K562 (cell line): ENCODE results near the gene LHB. TPM values are rescaled to one million over a fixed set of nuclear protein-coding genes. Genes with fewer than 3 reads are reported as not detected.

Source experiments
- CBFB ChIP-seq: sonication (generic); formaldehyde crosslinking; IDR thresholded peaks from 2 replicates; pipeline ENCODE4 v1.4.0; 2020; ENCODE audit warnings: mild to moderate bottlenecking, missing genetic modification reagents
- DPF2 ChIP-seq: fragments of 450-650 bp; IDR thresholded peaks from 2 replicates; pipeline ENCODE4 v1.6.1; 2016
- ELF4 ChIP-seq: fragments of 450-650 bp; formaldehyde crosslinking; IDR thresholded peaks from 2 replicates; pipeline ENCODE4 v1.4.0; 2022; ENCODE audit warnings: missing genetic modification characterization
- GABPB1 ChIP-seq: sonication (generic); formaldehyde crosslinking; IDR thresholded peaks from 2 replicates; pipeline ENCODE4 v1.8.0; 2022; ENCODE audit warnings: mild to moderate bottlenecking, missing genetic modification reagents
- HDAC3 ChIP-seq: fragments of 450-650 bp; IDR thresholded peaks from 2 replicates; pipeline ENCODE4 v1.6.1; 2018; ENCODE audit warnings: borderline replicate concordance, mild to moderate bottlenecking, moderate library complexity; ENCODE audit not compliant: partially characterized antibody
- HMGN3 ChIP-seq: IDR thresholded peaks from 2 replicates; pipeline ENCODE4 v1.6.1; 2011; ENCODE audit warnings: borderline replicate concordance, low read depth, mild to moderate bottlenecking, mixed read lengths, low read length; ENCODE audit not compliant: insufficient read length; ENCODE audit errors: extremely low read depth
- KLF10 ChIP-seq: fragments of 250-450 bp; sonication (Bioruptor Pico); IDR thresholded peaks from 2 replicates; pipeline ENCODE4 v1.6.1; 2021; ENCODE audit warnings: matching md5 sums
- MAFF ChIP-seq: IDR thresholded peaks from 2 replicates; pipeline ENCODE4 v1.6.1; 2012; ENCODE audit warnings: low read length, improper control_type of control experiment
- NFIX ChIP-seq: fragments of 250-450 bp; sonication (Bioruptor Pico); IDR thresholded peaks from 2 replicates; pipeline ENCODE4 v1.4.0; 2020; ENCODE audit warnings: low read depth, mild to moderate bottlenecking, moderate library complexity
- RAD51 ChIP-seq: fragments of 450-650 bp; IDR thresholded peaks from 2 replicates; pipeline ENCODE4 v1.7.1; 2016; ENCODE audit warnings: low read depth, mild to moderate bottlenecking, borderline replicate concordance
- RCOR1 ChIP-seq, 2 experiments: IDR thresholded peaks; 2 replicates each; pipeline ENCODE4 v1.6.1; 2012; ENCODE audit warnings: low read depth in 2 of 2, low read length in 2 of 2, borderline replicate concordance in 1 of 2, improper control_type of control experiment in 1 of 2
- TFAM ChIP-seq: fragments of 250-450 bp; sonication (Bioruptor Pico); conservative IDR thresholded peaks from 2 replicates; pipeline ENCODE4 v1.5.0; 2021; ENCODE audit warnings: mild to moderate bottlenecking, moderate library complexity
- ZNF584 ChIP-seq: fragments of 200-800 bp; sonication (Bioruptor generic); IDR thresholded peaks from 2 replicates; pipeline ENCODE4 v1.6.1; 2016; ENCODE audit warnings: low read depth, mild to moderate bottlenecking, missing genetic modification characterization, missing compliant biosample characterization
- polyA plus RNA-seq, 8 experiments: library from polyadenylated mRNA; depleted of rRNA in 4 of 8; stranded (reverse) in 5 of 8; unstranded in 3 of 8; fragments of >200 nt; fragmentation: Nextera tagmentation in 2 of 8; fragmentation: Illumina TruSeq in 1 of 8; extraction: Ambion mirVana in 2 of 8; extraction: Trizol in 1 of 8; gene quantifications; 2 replicates each; pipeline versions ENCODE4 v1.2.1 to v1.2.3, GENCODE V29; 2011 to 2014; ENCODE audit warnings: inconsistent platforms in 1 of 8, missing spikeins in 1 of 8
- total RNA-seq, 7 experiments: library from RNA; depleted of rRNA in 6 of 7; stranded (reverse); fragments of >200 nt in 6 of 7; fragmentation: Illumina TruSeq in 2 of 7; extraction: Trizol in 2 of 7; gene quantifications; 2 replicates each; pipeline versions ENCODE4 v1.2.1 to v1.2.3, GENCODE V29; 2011 to 2021; ENCODE audit warnings: low replicate concordance in 1 of 7
- TF ChIP-seq, protein P1 (sequence below): sonication (generic); formaldehyde crosslinking; IDR thresholded peaks from 2 replicates; pipeline ENCODE4 v1.8.0; 2022; ENCODE audit warnings: missing genetic modification reagents, mild to moderate bottlenecking, borderline replicate concordance
- TF ChIP-seq, protein P2 (sequence below), 2 experiments: fragments of 250-450 bp in 1 of 2; fragments of 450-650 bp in 1 of 2; sonication (Bioruptor Pico) in 1 of 2; IDR thresholded peaks; 2 replicates each; pipeline versions ENCODE4 v1.6.1 to v1.8.0; 2016 to 2021; ENCODE audit warnings: mild to moderate bottlenecking in 2 of 2, moderate library complexity in 2 of 2, missing compliant biosample characterization in 1 of 2, missing genetic modification characterization in 1 of 2
- TF ChIP-seq, protein P3 (sequence below): fragments of 450-650 bp; formaldehyde crosslinking; conservative IDR thresholded peaks from 2 replicates; pipeline ENCODE4 v1.4.0; 2022; ENCODE audit warnings: mild to moderate bottlenecking, missing genetic modification characterization
- TF ChIP-seq, protein P4 (sequence below), 3 experiments: fragments of 200-800 bp in 1 of 3; fragments of 250-450 bp in 1 of 3; fragments of 450-650 bp in 1 of 3; sonication (Bioruptor Pico) in 1 of 3; sonication (Bioruptor generic) in 1 of 3; formaldehyde crosslinking in 1 of 3; IDR thresholded peaks; 2 replicates each; pipeline versions ENCODE4 v1.6.1 to v1.8.0; 2016 to 2022; ENCODE audit warnings: mild to moderate bottlenecking in 2 of 3, missing genetic modification characterization in 2 of 3, missing compliant biosample characterization in 1 of 3, moderate library complexity in 1 of 3

Gene LHB
- total and polyA plus RNA-seq, 9 of the 15 experiments (the other 6 are each of a cell fraction or from before 2014, with no cell fraction given): 0.54 TPM; not detected in 8

DNA sequence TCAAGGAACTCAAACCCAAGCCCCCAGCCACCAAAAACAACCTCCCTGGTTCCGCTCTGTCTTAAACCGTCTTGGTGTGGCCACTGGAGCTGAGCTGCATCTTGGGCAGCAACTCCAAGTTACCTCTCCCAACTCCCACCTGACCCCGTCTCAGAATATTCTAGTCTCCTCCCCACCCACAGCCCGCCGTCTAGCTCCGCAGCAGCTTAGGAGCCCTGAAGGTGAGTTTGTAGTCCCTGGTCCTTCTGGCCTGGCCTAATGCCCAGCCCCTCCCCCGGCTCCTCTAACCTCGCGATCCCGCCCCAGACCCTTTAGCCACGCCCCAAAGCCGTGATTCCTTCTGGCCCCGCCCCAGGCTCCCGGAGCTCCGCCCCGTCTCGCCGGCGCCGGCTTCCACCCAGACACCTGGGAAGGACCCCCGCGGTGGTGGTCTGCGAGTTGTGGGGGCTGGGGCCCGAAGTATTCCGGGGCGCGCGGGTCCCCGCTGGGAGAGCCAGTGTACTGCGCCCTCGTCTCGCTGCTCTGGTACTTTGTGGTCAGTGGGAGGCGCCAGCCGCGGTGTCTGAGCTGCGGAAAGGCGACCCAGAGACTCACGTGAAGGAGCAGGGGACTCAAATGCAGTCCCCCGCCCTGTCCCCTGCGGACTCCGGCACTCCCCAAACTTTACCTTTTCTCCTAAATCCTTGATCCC, 2.5 kb upstream of the LHB start (continued):
- TF ChIP-seq, protein P1, sequence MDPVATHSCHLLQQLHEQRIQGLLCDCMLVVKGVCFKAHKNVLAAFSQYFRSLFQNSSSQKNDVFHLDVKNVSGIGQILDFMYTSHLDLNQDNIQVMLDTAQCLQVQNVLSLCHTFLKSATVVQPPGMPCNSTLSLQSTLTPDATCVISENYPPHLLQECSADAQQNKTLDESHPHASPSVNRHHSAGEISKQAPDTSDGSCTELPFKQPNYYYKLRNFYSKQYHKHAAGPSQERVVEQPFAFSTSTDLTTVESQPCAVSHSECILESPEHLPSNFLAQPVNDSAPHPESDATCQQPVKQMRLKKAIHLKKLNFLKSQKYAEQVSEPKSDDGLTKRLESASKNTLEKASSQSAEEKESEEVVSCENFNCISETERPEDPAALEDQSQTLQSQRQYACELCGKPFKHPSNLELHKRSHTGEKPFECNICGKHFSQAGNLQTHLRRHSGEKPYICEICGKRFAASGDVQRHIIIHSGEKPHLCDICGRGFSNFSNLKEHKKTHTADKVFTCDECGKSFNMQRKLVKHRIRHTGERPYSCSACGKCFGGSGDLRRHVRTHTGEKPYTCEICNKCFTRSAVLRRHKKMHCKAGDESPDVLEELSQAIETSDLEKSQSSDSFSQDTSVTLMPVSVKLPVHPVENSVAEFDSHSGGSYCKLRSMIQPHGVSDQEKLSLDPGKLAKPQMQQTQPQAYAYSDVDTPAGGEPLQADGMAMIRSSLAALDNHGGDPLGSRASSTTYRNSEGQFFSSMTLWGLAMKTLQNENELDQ (CRISPR knock-in tag): no peak
- TF ChIP-seq, protein P2, sequence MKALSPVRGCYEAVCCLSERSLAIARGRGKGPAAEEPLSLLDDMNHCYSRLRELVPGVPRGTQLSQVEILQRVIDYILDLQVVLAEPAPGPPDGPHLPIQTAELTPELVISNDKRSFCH (CRISPR knock-in tag; IDR thresholded peaks at IDR 0.05): no peak
- TF ChIP-seq, protein P2 (tag; IDR thresholded peaks at IDR 0.05): no peak
- TF ChIP-seq KLF10 (CRISPR knock-in tag) (no peak), RCOR1 (IDR thresholded peaks at IDR 0.05; ENCODE audit: borderline replicate concordance in 1 of 2, low read depth in 2 of 2, low read length in 2 of 2) (0 out of 4 replicates have a peak, but pooled peaks of 1 of the 2 experiments have one; percentile 36), HDAC3 (no peak), DPF2 (peak; percentile 16; the same call in 1 of the 2 replicates), ZNF584 (CRISPR knock-in tag) (no peak), ELF4 (CRISPR knock-in tag) (no peak), CBFB (CRISPR knock-in tag) (peak; percentile 65; the same call in 1 of the 2 replicates), GABPB1 (CRISPR knock-in tag) (0 out of 2 replicates have a peak, but pooled peaks have one; percentile 25), TFAM (CRISPR knock-in tag) (no peak), NFIX (no peak), MAFF (no peak), HMGN3 (peak; percentile 28), RAD51 (no peak)
- TF ChIP-seq, protein P3, sequence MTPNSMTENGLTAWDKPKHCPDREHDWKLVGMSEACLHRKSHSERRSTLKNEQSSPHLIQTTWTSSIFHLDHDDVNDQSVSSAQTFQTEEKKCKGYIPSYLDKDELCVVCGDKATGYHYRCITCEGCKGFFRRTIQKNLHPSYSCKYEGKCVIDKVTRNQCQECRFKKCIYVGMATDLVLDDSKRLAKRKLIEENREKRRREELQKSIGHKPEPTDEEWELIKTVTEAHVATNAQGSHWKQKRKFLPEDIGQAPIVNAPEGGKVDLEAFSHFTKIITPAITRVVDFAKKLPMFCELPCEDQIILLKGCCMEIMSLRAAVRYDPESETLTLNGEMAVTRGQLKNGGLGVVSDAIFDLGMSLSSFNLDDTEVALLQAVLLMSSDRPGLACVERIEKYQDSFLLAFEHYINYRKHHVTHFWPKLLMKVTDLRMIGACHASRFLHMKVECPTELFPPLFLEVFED (CRISPR knock-in tag): no peak
- TF ChIP-seq, protein P4, sequence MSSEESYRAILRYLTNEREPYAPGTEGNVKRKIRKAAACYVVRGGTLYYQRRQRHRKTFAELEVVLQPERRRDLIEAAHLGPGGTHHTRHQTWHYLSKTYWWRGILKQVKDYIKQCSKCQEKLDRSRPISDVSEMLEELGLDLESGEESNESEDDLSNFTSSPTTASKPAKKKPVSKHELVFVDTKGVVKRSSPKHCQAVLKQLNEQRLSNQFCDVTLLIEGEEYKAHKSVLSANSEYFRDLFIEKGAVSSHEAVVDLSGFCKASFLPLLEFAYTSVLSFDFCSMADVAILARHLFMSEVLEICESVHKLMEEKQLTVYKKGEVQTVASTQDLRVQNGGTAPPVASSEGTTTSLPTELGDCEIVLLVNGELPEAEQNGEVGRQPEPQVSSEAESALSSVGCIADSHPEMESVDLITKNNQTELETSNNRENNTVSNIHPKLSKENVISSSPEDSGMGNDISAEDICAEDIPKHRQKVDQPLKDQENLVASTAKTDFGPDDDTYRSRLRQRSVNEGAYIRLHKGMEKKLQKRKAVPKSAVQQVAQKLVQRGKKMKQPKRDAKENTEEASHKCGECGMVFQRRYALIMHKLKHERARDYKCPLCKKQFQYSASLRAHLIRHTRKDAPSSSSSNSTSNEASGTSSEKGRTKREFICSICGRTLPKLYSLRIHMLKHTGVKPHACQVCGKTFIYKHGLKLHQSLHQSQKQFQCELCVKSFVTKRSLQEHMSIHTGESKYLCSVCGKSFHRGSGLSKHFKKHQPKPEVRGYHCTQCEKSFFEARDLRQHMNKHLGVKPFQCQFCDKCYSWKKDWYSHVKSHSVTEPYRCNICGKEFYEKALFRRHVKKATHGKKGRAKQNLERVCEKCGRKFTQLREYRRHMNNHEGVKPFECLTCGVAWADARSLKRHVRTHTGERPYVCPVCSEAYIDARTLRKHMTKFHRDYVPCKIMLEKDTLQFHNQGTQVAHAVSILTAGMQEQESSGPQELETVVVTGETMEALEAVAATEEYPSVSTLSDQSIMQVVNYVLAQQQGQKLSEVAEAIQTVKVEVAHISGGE (CRISPR knock-in tag; IDR thresholded peaks at IDR 0.05): no peak
